HG02763 (cell line): ENCODE results near the gene S100A8.

Source experiments
- ATAC-seq: cut with Tn5 transposase; IDR thresholded peaks from one replicate; pipeline ENCODE4 v1.9.1; 2021; ENCODE audit warnings: mild to moderate bottlenecking, moderate library complexity; ENCODE audit not compliant: unreplicated experiment

Gene S100A8

GRCh38 chr1:153393926-153394325, 3.1 kb upstream of the S100A8 start:
- ATAC-seq: no peak

- ATAC-seq: no peak
Measured at GRCh38 chr1:153392822-153393221, 1.9 kb upstream of the S100A8 start.

GRCh38 chr1:153392258-153392657, 1.4 kb upstream of the S100A8 start:
- no peak for ATAC-seq

GRCh38 chr1:153389973-153390879, 647 bp downstream of the S100A8 start:
- no peak for ATAC-seq

GRCh38 chr1:153389401-153389800, 1.5 kb downstream of the S100A8 start:
- no peak for ATAC-seq

GRCh38 chr1:153387785-153388184, 3.1 kb downstream of the S100A8 start:
- no peak for ATAC-seq

GRCh38 chr1:153387001-153387400, 3.9 kb downstream of the S100A8 start:
- no peak for ATAC-seq

GRCh38 chr1:153386500-153386901, 4.4 kb downstream of the S100A8 start:
- no peak for ATAC-seq

- no peak for ATAC-seq
Measured at GRCh38 chr1:153384958-153385580, 5.8 kb downstream of the S100A8 start.

GRCh38 chr1:153380711-153381110, 10.2 kb downstream of the S100A8 start:
- ATAC-seq: no peak

GRCh38 chr1:153379591-153379990, 11.3 kb downstream of the S100A8 start:
- no peak for ATAC-seq

- ATAC-seq: no peak
Measured at GRCh38 chr1:153375511-153375910, 15.4 kb downstream of the S100A8 start, which contains the start of gene S100A12. Gene S100A12 (minus strand): TSS chr1:153375621. CDS start chr1:153374592, 1,029 bp downstream.

- no peak for ATAC-seq
Measured at GRCh38 chr1:153374071-153374470, 16.8 kb downstream of the S100A8 start.

GRCh38 chr1:153372571-153372970, 18.3 kb downstream of the S100A8 start:
- no peak for ATAC-seq

GRCh38 chr1:153371231-153371630, 19.6 kb downstream of the S100A8 start:
- ATAC-seq: no peak

- no peak for ATAC-seq
Measured at GRCh38 chr1:153370146-153370545, 20.7 kb downstream of the S100A8 start.

- no peak for ATAC-seq
Measured at GRCh38 chr1:153368495-153368894, 22.4 kb downstream of the S100A8 start.

GRCh38 chr1:153367090-153367489, 23.8 kb downstream of the S100A8 start:
- ATAC-seq: no peak

- no peak for ATAC-seq
Measured at GRCh38 chr1:153366261-153366660, 24.6 kb downstream of the S100A8 start.

GRCh38 chr1:153365696-153366095, 25.2 kb downstream of the S100A8 start:
- ATAC-seq: no peak

GRCh38 chr1:153364766-153365666, 25.9 kb downstream of the S100A8 start:
- no peak for ATAC-seq
